Measurements from ENCODE around the gene ALPL. TPM values are rescaled to one million over a fixed set of nuclear protein-coding genes. Genes with fewer than 3 reads are reported as not detected.
"Not testable (repeated sequence)": the region's sequence is repeated elsewhere in the genome, so short reads cannot be mapped to it uniquely, and the experiment has no call there.

The ALPL gene
- total RNA-seq, 1 experiment from 2014 or later = 84.8 TPM

DNA sequence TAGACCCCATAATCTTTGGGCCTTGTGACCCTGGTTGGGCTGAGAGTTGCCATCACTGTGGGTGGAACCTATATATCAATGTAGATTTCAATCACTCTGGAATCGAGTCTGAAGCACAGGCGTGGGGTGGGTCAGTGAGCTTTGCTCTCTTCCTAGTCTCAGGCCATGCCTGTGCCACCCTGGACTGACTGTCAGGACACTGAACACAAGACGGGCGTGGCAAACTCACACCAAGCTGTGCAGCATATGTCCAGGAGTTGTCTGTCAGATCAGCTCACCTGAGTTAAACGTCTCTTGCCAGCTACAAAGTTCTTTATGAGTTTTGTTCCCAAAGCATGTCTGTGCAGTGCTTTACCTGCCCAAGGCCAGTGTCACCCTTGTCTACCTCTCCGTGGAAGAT, 30.9 kb upstream of the ALPL start:
- Histone ChIP-seq H4K5ac (ENCODE audit: insufficient read length, low read depth, low read length) (no peak overlapping the region), H3K4me2 (ENCODE audit: insufficient read depth, insufficient read length, low read length) (no peak overlapping the region), H3K23ac (ENCODE audit: insufficient read length, low read depth, low read length) (no peak overlapping the region), H3K79me1 (ENCODE audit: insufficient read depth, low read depth, low read length, poor library complexity, severe bottlenecking) (no peaks in the 10 kb centered on the region), H4K20me1 (ENCODE audit: control insufficient read depth, insufficient read depth, insufficient read length) (no peaks in the 10 kb centered on the region), H3K56ac (ENCODE audit: insufficient read length, low read depth, low read length) (no peak overlapping the region), H2BK15ac (ENCODE audit: low read depth, low read length) (no peak overlapping the region), H3K27me3 (ENCODE audit: insufficient read depth, low read length) (no peaks in the 10 kb centered on the region), H3K18ac (ENCODE audit: insufficient read length, low read depth, low read length) (no peak overlapping the region), H3K4ac (ENCODE audit: low read depth, low read length) (no peak overlapping the region), H3K14ac (ENCODE audit: insufficient read depth, low read length) (no peak overlapping the region), H2AFZ (ENCODE audit: low read length) (no peak overlapping the region), H3K4me1 (ENCODE audit: insufficient read depth, low read length) (no peaks in the 10 kb centered on the region), H2BK20ac (ENCODE audit: low read depth, low read length, poor library complexity, severe bottlenecking) (no peak overlapping the region), H3K9ac (ENCODE audit: extremely low read depth, insufficient read length, low read length) (no peak overlapping the region), H3K27ac (ENCODE audit: insufficient read length, low read depth, low read length) (no peak overlapping the region), H3T11ph (ENCODE audit: low read length) (no peak overlapping the region), H3K9me3 (ENCODE audit: control insufficient read depth, low read depth, low read length) (no peaks in the 10 kb centered on the region), H4K8ac (replicated peaks; ENCODE audit: insufficient read length, low read depth, low read length) (no peak overlapping the region), H3K23me2 (ENCODE audit: insufficient read length, low read depth, low read length, poor library complexity, severe bottlenecking) (no peaks in the 10 kb centered on the region), H2BK12ac (ENCODE audit: insufficient read length, low read depth, low read length) (no peak overlapping the region), H2AK5ac (ENCODE audit: insufficient read length, low read length) (no peak overlapping the region), H3K79me2 (ENCODE audit: insufficient read depth, low read length) (no peaks in the 10 kb centered on the region), H4K91ac (ENCODE audit: insufficient read length, low read depth, low read length) (no peak overlapping the region), H2BK120ac (ENCODE audit: low read depth, low read length, poor library complexity, severe bottlenecking) (no peak overlapping the region), H2BK5ac (ENCODE audit: insufficient read length, low read length) (no peak overlapping the region)
- no peak for DNase-seq
- TF ChIP-seq, protein P1, sequence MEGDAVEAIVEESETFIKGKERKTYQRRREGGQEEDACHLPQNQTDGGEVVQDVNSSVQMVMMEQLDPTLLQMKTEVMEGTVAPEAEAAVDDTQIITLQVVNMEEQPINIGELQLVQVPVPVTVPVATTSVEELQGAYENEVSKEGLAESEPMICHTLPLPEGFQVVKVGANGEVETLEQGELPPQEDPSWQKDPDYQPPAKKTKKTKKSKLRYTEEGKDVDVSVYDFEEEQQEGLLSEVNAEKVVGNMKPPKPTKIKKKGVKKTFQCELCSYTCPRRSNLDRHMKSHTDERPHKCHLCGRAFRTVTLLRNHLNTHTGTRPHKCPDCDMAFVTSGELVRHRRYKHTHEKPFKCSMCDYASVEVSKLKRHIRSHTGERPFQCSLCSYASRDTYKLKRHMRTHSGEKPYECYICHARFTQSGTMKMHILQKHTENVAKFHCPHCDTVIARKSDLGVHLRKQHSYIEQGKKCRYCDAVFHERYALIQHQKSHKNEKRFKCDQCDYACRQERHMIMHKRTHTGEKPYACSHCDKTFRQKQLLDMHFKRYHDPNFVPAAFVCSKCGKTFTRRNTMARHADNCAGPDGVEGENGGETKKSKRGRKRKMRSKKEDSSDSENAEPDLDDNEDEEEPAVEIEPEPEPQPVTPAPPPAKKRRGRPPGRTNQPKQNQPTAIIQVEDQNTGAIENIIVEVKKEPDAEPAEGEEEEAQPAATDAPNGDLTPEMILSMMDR (conservative IDR thresholded peaks at IDR 0.05) = no peak
- Mint-ChIP-seq H3K4me1 (no peaks in the 10 kb centered on the region), H3K4me3 (no peak overlapping the region), H3K36me3 (ENCODE audit: insufficient read depth in 1 of 3, low read depth in 3 of 3) (peaks cover 6 to 45% (median 27%) of the 10 kb centered on the region in 3 experiments; a peak in 5 of 7 replicates), H3K9me3 (no peaks in the 10 kb centered on the region), H3K27ac (no peak overlapping the region), H3K27me3 (ENCODE audit: low read depth) (peaks cover 6% of the 10 kb centered on the region)
- no CpG with 5 or more reads among the region's 6 CpGs for WGBS (ENCODE audit: extremely low coverage, insufficient read length, low lambda C conversion rate)

DNA sequence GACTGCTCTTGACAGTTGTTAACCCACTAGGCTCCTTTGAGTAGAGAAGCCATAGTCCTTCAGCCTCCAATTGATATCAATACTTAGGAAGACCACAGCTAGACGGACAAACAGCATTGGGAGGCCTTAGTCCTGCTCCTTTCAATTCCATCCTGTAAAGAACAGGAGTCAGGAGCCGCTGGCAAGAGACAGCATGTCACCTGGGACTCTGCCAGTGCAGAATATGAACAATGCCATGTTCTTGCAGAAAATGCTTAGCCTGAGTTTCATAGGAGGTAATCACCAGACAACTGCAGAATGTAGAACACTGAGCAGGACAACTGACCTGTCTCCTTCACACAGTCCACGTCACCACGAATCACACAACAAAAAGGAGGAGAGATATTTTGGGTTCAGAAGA, 25.3 kb upstream of the ALPL start:
- WGBS (ENCODE audit: extremely low coverage, insufficient read length, low lambda C conversion rate) = no CpG with 5 or more reads among the region's 4 CpGs
- H3K9ac ChIP-seq (ENCODE audit: extremely low read depth, insufficient read length, low read length); H2BK20ac ChIP-seq (ENCODE audit: low read depth, low read length, poor library complexity, severe bottlenecking); H3K9me3 ChIP-seq (ENCODE audit: control insufficient read depth, low read depth, low read length); H3K27ac Mint-ChIP-seq; H3K9me3 Mint-ChIP-seq; H2BK120ac ChIP-seq (ENCODE audit: low read depth, low read length, poor library complexity, severe bottlenecking); H3K23ac ChIP-seq (ENCODE audit: insufficient read length, low read depth, low read length); H4K91ac ChIP-seq (ENCODE audit: insufficient read length, low read depth, low read length); H3K56ac ChIP-seq (ENCODE audit: insufficient read length, low read depth, low read length); H3K79me1 ChIP-seq (ENCODE audit: insufficient read depth, low read depth, low read length, poor library complexity, severe bottlenecking); H3K4me3 Mint-ChIP-seq; DNase-seq; H3K18ac ChIP-seq (ENCODE audit: insufficient read length, low read depth, low read length); H3K23me2 ChIP-seq (ENCODE audit: insufficient read length, low read depth, low read length, poor library complexity, severe bottlenecking); H4K5ac ChIP-seq (ENCODE audit: insufficient read length, low read depth, low read length); H3K14ac ChIP-seq (ENCODE audit: insufficient read depth, low read length); H2AFZ ChIP-seq (ENCODE audit: low read length); H3K27ac ChIP-seq (ENCODE audit: insufficient read length, low read depth, low read length); H3T11ph ChIP-seq (ENCODE audit: low read length); H2BK15ac ChIP-seq (ENCODE audit: low read depth, low read length); H3K27me3 ChIP-seq (ENCODE audit: insufficient read depth, low read length); H2BK5ac ChIP-seq (ENCODE audit: insufficient read length, low read length); H2AK5ac ChIP-seq (ENCODE audit: insufficient read length, low read length); H3K4ac ChIP-seq (ENCODE audit: low read depth, low read length); H4K8ac ChIP-seq (replicated peaks; ENCODE audit: insufficient read length, low read depth, low read length); H3K4me1 ChIP-seq (ENCODE audit: insufficient read depth, low read length); H2BK12ac ChIP-seq (ENCODE audit: insufficient read length, low read depth, low read length); H3K79me2 ChIP-seq (ENCODE audit: insufficient read depth, low read length); H3K4me2 ChIP-seq (ENCODE audit: insufficient read depth, insufficient read length, low read length); H3K4me1 Mint-ChIP-seq; H4K20me1 ChIP-seq (ENCODE audit: control insufficient read depth, insufficient read depth, insufficient read length): not testable (repeated sequence)
- Mint-ChIP-seq H3K36me3 (ENCODE audit: insufficient read depth in 1 of 3, low read depth in 3 of 3) (peaks cover 2 to 24% (median 13%) of the 10 kb centered on the region in 3 experiments; a peak in 5 of 7 replicates), H3K27me3 (ENCODE audit: low read depth) (peaks cover 11% of the 10 kb centered on the region)
